Measurements from ENCODE around the gene FASN.

- no peak for TF ChIP-seq CTCF (IDR thresholded peaks at IDR 0.05)
- no peak for TF ChIP-seq POLR2A (IDR thresholded peaks at IDR 0.05)
Measured at GRCh38 chr17:82058855-82059249, 39.2 kb downstream of the FASN start.

Data from body of pancreas (tissue), 4 donors.